Stimulated activated CD8-positive, alpha-beta memory T cell treated with anti-CD3 and anti-CD28 coated beads, Interleukin-7, amount 100 ng/mL, for 24 hours (primary cell): ENCODE data around the gene NAB2.
"Not testable (repeated sequence)": the region's sequence is repeated elsewhere in the genome, so short reads cannot be mapped to it uniquely, and the experiment has no call there.

ENCODE experiments used
- DNase-seq: peaks from one replicate; pipeline ENCODE4 v3.0.0-alpha.2; 2020; ENCODE audit warnings: low read depth

The NAB2 gene

DNA sequence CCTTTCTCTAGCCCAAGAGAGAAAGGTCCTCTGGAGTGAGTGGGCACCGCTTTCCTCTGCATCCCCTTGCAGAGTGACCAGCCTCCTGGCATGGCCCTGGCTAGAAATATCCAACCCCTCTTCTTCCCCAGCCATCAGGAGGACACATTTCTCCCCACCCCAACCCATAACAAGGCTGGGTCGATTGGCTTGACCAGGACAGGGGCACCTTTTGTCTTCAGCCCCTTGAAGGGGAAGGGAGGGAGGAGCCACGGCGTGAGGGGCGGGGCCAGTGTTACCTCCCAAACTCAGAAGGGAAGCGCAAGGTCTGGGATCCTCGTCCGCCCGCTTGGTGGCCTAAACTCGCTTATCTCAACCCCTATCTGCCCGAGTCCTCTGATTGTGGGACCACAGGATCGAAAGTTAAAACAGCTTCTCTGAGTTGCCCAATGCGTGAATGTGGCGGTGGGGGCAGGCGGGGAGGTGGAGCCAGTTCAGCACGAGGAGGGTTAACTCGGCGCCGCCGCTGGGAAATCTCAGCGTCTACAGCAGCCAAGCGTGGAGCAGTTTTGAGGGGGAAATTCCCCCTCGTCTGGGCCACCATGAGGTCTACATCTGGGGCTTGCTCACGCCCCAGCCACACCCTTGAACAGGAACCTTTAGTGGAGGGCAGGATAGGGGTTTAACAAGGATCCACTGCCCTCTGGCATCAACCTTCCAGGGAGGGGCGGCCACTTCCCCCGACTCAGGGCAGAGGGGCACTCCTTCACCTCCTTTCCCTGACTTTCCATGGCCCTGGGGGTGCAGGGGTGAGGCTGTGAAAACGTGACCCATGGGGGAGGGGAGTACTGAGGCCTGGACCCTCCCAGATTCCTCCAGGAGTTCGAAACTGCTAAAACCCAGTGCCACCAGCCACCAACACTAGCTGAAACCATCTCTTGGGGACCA is 21.5 kb downstream of the NAB2 start:
- DNase-seq, result no peak

- DNase-seq, result no peak
These were observed 22.3 kb downstream of the NAB2 start, which contains the start of gene STAT6 for GRCh38 chr12:57111031-57111734. STAT6 (minus strand) TSS chr12:57111362; CDS start chr12:57108278, 3,084 bp downstream.

- no peak for DNase-seq
These were observed 23.8 kb downstream of the NAB2 start for GRCh38 chr12:57112492-57113294.

GRCh38 chr12:57116580-57117281 is 27.8 kb downstream of the NAB2 start:
- no peak for DNase-seq

GRCh38 chr12:57118711-57119271 is 29.9 kb downstream of the NAB2 start:
- no peak for DNase-seq

- no peak for DNase-seq
These were observed 30.6 kb downstream of the NAB2 start for GRCh38 chr12:57119294-57120085.

DNA sequence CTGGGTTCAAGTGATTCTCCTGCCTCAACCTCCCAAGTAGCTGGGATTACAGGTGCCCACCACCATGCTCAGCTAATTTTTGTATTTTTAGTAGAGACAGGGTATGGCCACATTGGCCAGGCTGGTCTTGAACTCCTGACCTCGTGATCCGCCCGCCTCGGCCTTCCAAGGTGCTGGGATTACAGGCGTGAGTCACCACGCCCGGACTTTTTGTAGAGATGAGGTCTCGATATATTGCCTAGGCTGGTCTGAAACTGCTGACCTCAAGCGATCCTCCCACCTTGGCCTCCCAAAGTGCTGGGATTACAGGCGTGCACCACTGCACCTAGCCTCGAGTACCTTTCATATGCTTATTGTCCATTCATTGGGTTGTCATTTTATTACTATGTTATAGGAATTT is 31.8 kb downstream of the NAB2 start:
- DNase-seq, result not testable (repeated sequence)

DNA sequence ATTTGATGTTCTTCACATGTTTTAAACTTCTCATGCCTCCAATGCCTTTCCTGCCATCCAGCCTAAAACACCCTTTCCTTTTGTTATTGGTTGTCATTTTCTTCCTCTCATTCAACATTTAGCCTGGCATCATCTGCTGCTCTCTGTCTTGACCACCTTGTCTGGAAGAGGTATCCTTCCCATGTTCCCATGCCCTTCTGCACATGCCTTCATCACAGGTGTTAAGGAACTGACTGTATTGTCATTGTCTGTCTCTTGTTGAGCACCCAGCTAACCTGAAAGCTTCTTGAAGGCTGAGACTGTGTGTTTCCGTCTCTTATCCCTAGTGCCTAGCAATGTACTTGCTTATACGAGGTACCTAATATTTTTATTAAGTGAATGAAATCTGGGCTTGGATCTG is 34.9 kb downstream of the NAB2 start:
- no peak for DNase-seq

DNA sequence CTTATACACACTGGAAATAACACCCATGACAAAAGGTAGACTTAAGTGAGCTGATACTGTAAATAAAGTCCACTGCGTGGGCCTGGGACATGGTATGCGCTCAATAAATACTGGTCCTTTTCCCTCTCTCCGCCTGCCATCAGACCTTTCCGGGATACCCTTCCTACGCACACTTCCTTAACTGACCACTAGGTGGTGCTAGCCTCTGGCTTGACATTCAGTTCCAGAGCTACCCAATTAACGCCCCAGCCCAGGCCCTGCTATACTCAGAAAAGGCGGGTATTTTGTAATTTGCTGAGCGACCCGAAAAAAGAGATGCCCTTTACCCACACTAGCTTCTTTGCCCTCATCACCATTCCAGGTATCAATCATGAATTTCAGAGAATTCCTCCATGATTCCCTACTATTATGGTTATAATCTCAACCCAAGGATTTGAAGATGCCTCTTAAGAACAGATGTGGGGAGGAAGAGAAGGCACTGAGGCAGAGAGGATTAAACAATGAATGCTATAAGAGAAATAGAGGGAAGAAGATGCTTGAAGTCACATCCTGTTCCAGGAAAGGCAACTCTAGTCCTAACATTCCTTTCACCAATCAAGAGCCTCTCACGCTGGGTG is 35.5 kb downstream of the NAB2 start:
- peak; percentile 56 for DNase-seq

DNA sequence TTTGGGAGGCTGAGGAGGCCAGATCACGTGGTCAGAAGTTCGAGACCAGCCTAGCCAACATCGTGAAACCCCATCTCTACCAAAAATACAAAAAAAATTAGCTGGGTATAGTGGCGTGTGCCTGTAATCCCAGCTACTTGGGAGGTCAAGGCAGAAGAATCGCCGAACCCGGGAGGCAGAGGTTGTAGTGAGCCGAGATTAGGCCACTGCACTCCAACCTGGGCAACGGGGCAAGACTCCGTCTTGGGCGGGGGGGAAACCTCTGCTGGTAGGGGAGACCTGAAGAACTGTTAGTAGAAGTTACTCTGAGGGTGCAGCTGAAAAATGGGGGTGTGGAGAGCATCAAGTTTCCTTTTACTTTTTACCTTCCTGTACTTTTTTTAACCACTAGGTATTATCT is 37.1 kb downstream of the NAB2 start:
- DNase-seq, result no peak

- DNase-seq, result no peak
These were observed 37.6 kb downstream of the NAB2 start for GRCh38 chr12:57126561-57126960.

DNA sequence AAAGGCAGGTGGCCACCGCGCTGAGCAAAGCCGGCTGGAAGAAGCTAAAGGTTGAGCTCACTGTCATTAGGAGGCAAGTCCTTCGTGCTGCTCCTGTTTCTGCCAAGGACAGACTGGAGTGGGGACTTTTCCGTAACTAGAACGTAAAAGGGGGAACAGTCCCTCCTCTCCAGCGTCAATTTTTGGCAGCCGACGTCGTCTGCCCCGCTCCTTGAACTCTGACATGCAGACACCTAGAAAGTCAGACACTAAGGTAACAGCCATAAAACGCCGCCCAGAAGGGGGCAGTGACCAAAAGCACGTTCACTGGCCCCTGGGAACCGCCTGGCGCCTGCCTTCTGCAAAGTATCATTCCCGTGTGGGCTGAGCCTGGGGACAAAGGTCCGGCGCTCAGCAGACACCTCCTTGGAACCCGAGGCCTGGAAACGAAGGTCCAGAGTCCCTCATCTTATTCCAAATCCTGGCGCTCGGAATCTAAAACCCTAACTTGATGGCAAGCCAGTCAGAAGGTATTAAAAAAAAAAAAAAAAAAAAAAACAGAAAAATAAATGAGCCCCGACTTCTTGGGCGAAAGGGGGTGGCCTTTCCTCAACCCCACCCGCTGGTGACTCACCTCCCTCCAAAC is 38.3 kb downstream of the NAB2 start:
- DNase-seq, result no peak

DNA sequence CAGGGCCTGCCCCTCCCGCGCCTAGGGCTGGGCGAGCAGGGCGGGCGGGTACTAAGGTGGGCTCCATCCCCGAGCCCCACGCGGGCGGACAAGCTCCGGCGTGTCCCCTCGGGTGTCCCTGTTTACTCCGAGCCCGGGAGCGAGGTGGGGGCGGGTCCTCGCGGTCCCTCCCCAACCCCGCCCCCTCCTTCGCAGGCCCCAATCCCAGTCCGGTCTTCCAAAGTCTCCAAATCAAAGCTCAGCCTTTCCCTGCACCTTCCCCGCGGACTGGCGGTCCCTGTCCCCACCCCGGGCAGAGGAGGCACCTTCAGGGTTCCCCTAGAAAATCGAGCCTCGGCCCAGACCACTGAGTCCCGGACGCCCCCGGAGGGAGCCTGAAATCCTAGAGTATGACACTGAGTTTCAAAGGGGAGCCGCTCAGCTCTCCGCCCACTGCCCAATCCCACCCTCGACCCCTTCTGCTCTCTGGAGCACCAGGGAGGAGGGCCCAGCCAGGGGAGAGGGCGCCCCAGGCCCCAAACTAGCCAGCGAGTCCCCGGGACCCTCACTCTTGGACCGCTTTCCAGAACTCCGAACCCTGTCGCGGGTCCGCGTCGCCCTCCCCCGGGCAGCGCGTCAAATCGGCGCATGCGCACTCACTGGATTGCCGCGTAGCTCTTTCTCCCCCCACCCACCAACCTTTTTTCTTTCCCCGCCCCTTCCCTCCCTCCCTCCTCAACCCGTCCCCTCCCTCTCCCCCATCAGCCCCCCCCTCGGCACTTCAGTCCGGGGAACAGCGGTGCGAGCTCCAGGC is 39.0 kb downstream of the NAB2 start, which contains the start of gene LRP1:
LRP1 (plus strand) TSS at position 758 of the 793 bp plus-strand sequence. CDS start 482 bp downstream, outside the sequence.
- DNase-seq, result peak; percentile 51

DNA sequence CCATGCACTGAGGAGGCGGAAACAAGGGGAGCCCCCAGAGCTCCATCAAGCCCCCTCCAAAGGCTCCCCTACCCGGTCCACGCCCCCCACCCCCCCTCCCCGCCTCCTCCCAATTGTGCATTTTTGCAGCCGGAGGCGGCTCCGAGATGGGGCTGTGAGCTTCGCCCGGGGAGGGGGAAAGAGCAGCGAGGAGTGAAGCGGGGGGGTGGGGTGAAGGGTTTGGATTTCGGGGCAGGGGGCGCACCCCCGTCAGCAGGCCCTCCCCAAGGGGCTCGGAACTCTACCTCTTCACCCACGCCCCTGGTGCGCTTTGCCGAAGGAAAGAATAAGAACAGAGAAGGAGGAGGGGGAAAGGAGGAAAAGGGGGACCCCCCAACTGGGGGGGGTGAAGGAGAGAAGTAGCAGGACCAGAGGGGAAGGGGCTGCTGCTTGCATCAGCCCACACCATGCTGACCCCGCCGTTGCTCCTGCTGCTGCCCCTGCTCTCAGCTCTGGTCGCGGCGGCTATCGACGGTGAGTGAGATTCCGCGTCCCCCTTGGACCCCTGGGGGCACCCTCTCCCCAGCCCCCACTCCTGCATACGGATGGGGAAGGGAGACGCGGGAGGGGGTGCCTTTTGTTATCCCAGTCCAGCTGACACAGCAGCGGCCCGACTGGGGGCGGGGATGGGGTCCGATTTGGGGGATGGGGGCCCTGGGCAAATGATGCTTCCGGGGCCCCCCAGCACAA is 39.8 kb downstream of the NAB2 start:
- DNase-seq, result no peak

- no peak for DNase-seq
These were observed 40.5 kb downstream of the NAB2 start for GRCh38 chr12:57129321-57129842.

DNA sequence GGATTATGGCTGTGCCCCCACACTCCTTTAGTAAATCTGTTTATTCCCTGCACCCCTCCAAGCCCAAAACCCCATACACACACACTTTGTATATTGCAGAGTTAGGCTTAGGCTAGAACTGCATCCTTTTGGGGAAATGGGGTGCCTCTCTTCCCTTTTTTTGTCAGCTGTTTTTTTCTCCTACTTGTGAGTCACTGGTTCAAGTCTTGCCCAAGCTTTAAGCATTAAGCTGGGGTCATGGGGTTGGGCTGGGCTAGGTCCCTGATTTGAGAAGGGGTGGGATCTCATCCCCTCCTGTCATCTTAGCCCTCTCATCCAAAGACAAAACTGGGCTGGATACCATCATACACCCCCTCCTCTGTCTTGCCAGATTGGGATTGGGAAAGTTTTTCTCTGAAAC is 41.0 kb downstream of the NAB2 start:
- DNase-seq, result no peak

GRCh38 chr12:57130941-57131340 is 42.0 kb downstream of the NAB2 start:
- no peak for DNase-seq
